GM23338 (cell line): ENCODE measurements around the gene PARD3. TPM values are rescaled to one million over a fixed set of nuclear protein-coding genes. Genes with fewer than 3 reads are reported as not detected.

Experiments
- ATAC-seq: fragments of 200-7000 bp; cut with Tn5 transposase; 3 replicates; pipeline ENCODE4 v1.9.1; 2020
- DNase-seq: peaks from one replicate; pipeline ENCODE4 v3.0.0-alpha.2; 2015; ENCODE audit warnings: low spot score
- H2AFZ ChIP-seq: fragments of 200-600 bp; sonication (generic); 2 replicates; pipeline ENCODE4 v1.8.0; 2016; ENCODE audit warnings: antibody characterized with exemption, mild to moderate bottlenecking, moderate library complexity
- H3F3A ChIP-seq: fragments of 200-600 bp; sonication (generic); replicated peaks from 2 replicates; pipeline ENCODE4 v1.8.0; 2017; ENCODE audit warnings: antibody characterized with exemption, mixed run types, low read depth
- H3K27ac ChIP-seq: fragments of 200-600 bp; sonication (generic); 2 replicates; pipeline ENCODE4 v1.6.1; 2016; ENCODE audit warnings: low read depth
- H3K27me3 ChIP-seq: fragments of 200-600 bp; sonication (generic); 2 replicates; pipeline ENCODE4 v1.8.0; 2016; ENCODE audit warnings: mild to moderate bottlenecking, mixed run types, moderate library complexity; ENCODE audit not compliant: insufficient read depth
- H3K36me3 ChIP-seq: fragments of 200-600 bp; sonication (generic); 2 replicates; pipeline ENCODE4 v1.8.0; 2016; ENCODE audit warnings: mild to moderate bottlenecking; ENCODE audit not compliant: insufficient read depth
- H3K4me1 ChIP-seq: fragments of 200-600 bp; sonication (generic); 2 replicates; pipeline ENCODE4 v1.8.0; 2016; ENCODE audit warnings: mild to moderate bottlenecking, moderate library complexity; ENCODE audit not compliant: insufficient read depth
- H3K4me2 ChIP-seq: fragments of 200-600 bp; sonication (generic); 2 replicates; pipeline ENCODE4 v1.7.1; 2017; ENCODE audit warnings: mixed run types
- H3K4me3 ChIP-seq: fragments of 200-600 bp; sonication (generic); 2 replicates; pipeline ENCODE4 v1.6.1; 2016; ENCODE audit warnings: mixed run types
- H3K79me2 ChIP-seq: fragments of 200-600 bp; sonication (generic); replicated peaks from 2 replicates; pipeline ENCODE4 v1.8.0; 2017; ENCODE audit warnings: mild to moderate bottlenecking; ENCODE audit not compliant: insufficient read depth
- H3K9me2 ChIP-seq: fragments of 200-600 bp; sonication (generic); 2 replicates; pipeline ENCODE4 v1.8.0; 2017; ENCODE audit not compliant: insufficient read depth
- H4K20me1 ChIP-seq: fragments of 200-600 bp; sonication (generic); replicated peaks from 2 replicates; pipeline ENCODE4 v1.8.0; 2017; ENCODE audit warnings: mild to moderate bottlenecking; ENCODE audit not compliant: insufficient read depth
- H3K27ac Mint-ChIP-seq: 2 replicates; pipeline ENCODE4 v1.8.0; 2020; ENCODE audit warnings: inconsistent platforms, mild to moderate bottlenecking, moderate library complexity, mixed read lengths
- H3K27me3 Mint-ChIP-seq: 3 replicates; pipeline ENCODE4 v1.8.0; 2022; ENCODE audit warnings: low read depth, mild to moderate bottlenecking, moderate library complexity, mixed read lengths, inconsistent platforms; ENCODE audit not compliant: insufficient read depth, poor library complexity
- H3K36me3 Mint-ChIP-seq: 3 replicates; pipeline ENCODE4 v1.8.0; 2021; ENCODE audit warnings: low read depth, mild to moderate bottlenecking, inconsistent platforms, moderate library complexity, mixed read lengths
- H3K4me1 Mint-ChIP-seq: 3 replicates; pipeline ENCODE4 v1.8.0; 2020; ENCODE audit warnings: mild to moderate bottlenecking, inconsistent platforms, mixed read lengths
- H3K4me3 Mint-ChIP-seq: 3 replicates; pipeline ENCODE4 v1.8.0; 2021; ENCODE audit warnings: moderate library complexity, mild to moderate bottlenecking, inconsistent platforms, mixed read lengths
- H3K9me3 Mint-ChIP-seq: 3 replicates; pipeline ENCODE4 v1.8.0; 2020; ENCODE audit warnings: moderate library complexity, mild to moderate bottlenecking, inconsistent platforms, mixed read lengths
- CREB1 ChIP-seq: fragments of 250-450 bp; sonication (Bioruptor Pico); IDR thresholded peaks from 2 replicates; pipeline ENCODE4 v1.5.0; 2020; ENCODE audit warnings: low read depth, mild to moderate bottlenecking, moderate library complexity
- CTCF ChIP-seq, 2 experiments: fragments of 200-600 bp in 1 of 2; sonication (generic) in 1 of 2; conservative IDR thresholded peaks; 2 replicates each; pipeline versions ENCODE4 v1.5.1 to v1.6.1; 2016 to 2017; ENCODE audit warnings: antibody characterized with exemption in 2 of 2, low read depth in 2 of 2, mild to moderate bottlenecking in 2 of 2, moderate library complexity in 1 of 2
- ETS1 ChIP-seq: IDR thresholded peaks from 2 replicates; pipeline ENCODE4 v1.6.1; 2016; ENCODE audit warnings: antibody characterized with exemption
- EZH2 ChIP-seq: fragments of 200-600 bp; sonication (generic); IDR thresholded peaks from one replicate; pipeline ENCODE4 v1.8.0; 2017; ENCODE audit warnings: antibody characterized with exemption, mild to moderate bottlenecking, low read depth; ENCODE audit not compliant: unreplicated experiment
- EZH2phosphoT487 ChIP-seq: fragments of 200-600 bp; sonication (generic); IDR thresholded peaks from one replicate; pipeline ENCODE4 v1.8.1; 2018; ENCODE audit warnings: antibody characterized with exemption; ENCODE audit not compliant: unreplicated experiment
- JUNB ChIP-seq: IDR thresholded peaks from one replicate; pipeline ENCODE4 v1.6.1; 2016; ENCODE audit warnings: antibody characterized with exemption; ENCODE audit not compliant: unreplicated experiment
- NANOG ChIP-seq: IDR thresholded peaks from 2 replicates; pipeline ENCODE4 v1.6.1; 2016; ENCODE audit warnings: antibody characterized with exemption, borderline replicate concordance
- POLR2AphosphoS5 ChIP-seq: IDR thresholded peaks from 2 replicates; pipeline ENCODE4 v1.6.1; 2016; ENCODE audit warnings: antibody characterized with exemption, low read depth
- REST ChIP-seq: IDR thresholded peaks from one replicate; pipeline ENCODE4 v1.6.1; 2018; ENCODE audit warnings: antibody characterized with exemption; ENCODE audit not compliant: unreplicated experiment
- STAT1 ChIP-seq: IDR thresholded peaks from one replicate; pipeline ENCODE4 v1.6.1; 2016; ENCODE audit warnings: antibody characterized with exemption; ENCODE audit not compliant: unreplicated experiment
- ZNF114 ChIP-seq: fragments of 250-450 bp; sonication (Bioruptor Pico); IDR thresholded peaks from 2 replicates; pipeline ENCODE4 v1.5.0; 2020; ENCODE audit warnings: mild to moderate bottlenecking, moderate library complexity
- ZNF331 ChIP-seq: fragments of 250-450 bp; sonication (Bioruptor Pico); IDR thresholded peaks from 2 replicates; pipeline ENCODE4 v1.5.0; 2020; ENCODE audit warnings: low read depth, mild to moderate bottlenecking, moderate library complexity
- polyA plus RNA-seq: library from polyadenylated mRNA; unstranded; fragments of >200 nt; fragmentation: Nextera tagmentation; extraction: Ambion mirVana; gene quantifications from 2 replicates; pipeline ENCODE4 v1.2.1, GENCODE V29; 2016
- total RNA-seq: library from RNA; depleted of rRNA; stranded (reverse); fragments of >200 nt; shearing (Covaris generic); gene quantifications from 2 replicates; pipeline ENCODE4 v1.2.3, GENCODE V29; 2014

PARD3 gene
- total and polyA plus RNA-seq, 2 experiments from 2014 or later = 30.2 to 51.4 TPM

GRCh38 chr10:34602478-34602877, 212.6 kb downstream of the PARD3 start:
- Histone ChIP-seq H2AFZ (no peak overlapping the region), H3K4me3 (no peak overlapping the region), H3K4me1 (peaks cover 6% of the 10 kb centered on the region), H3K36me3 (no peaks in the 10 kb centered on the region), H3K79me2 (peaks cover 36% of the 10 kb centered on the region), H3K4me2 (no peak overlapping the region), H3K27me3 (no peaks in the 10 kb centered on the region), H3F3A (no peaks in the 10 kb centered on the region), H3K27ac (no peak overlapping the region), H3K9me2 (no peaks in the 10 kb centered on the region), H4K20me1 (no peaks in the 10 kb centered on the region; the same call in 1 of the 2 replicates)
- ATAC-seq (no peak), DNase-seq (no peak)
- Mint-ChIP-seq H3K36me3 (no peaks in the 10 kb centered on the region), H3K9me3 (no peaks in the 10 kb centered on the region), H3K27me3 (no peaks in the 10 kb centered on the region), H3K4me1 (peaks cover 15% of the 10 kb centered on the region), H3K27ac (no peak overlapping the region), H3K4me3 (no peak overlapping the region)
- TF ChIP-seq CTCF (conservative IDR thresholded peaks at IDR 0.05; ENCODE audit: low read depth in 2 of 2) = no peak
- TF ChIP-seq NANOG = no peak
- TF ChIP-seq ZNF331 (CRISPR knock-in tag) = no peak
- TF ChIP-seq JUNB = no peak
- TF ChIP-seq EZH2 = no peak
- TF ChIP-seq STAT1 = no peak

- Histone ChIP-seq H3K4me2 (no peak overlapping the region), H3K27me3 (no peaks in the 10 kb centered on the region), H3K4me1 (0 out of 2 replicates have a peak, but pooled peaks cover 3% of the 10 kb centered on the region), H3K36me3 (no peaks in the 10 kb centered on the region), H4K20me1 (no peaks in the 10 kb centered on the region; the same call in 1 of the 2 replicates), H2AFZ (no peak overlapping the region), H3K9me2 (no peaks in the 10 kb centered on the region), H3K79me2 (peaks cover 30% of the 10 kb centered on the region), H3K27ac (no peak overlapping the region), H3K4me3 (no peak overlapping the region), H3F3A (no peaks in the 10 kb centered on the region)
- Mint-ChIP-seq H3K36me3 (no peaks in the 10 kb centered on the region), H3K27me3 (no peaks in the 10 kb centered on the region), H3K4me1 (peaks cover 11% of the 10 kb centered on the region), H3K9me3 (no peaks in the 10 kb centered on the region), H3K4me3 (no peak overlapping the region), H3K27ac (no peak overlapping the region)
- ATAC-seq (no peak), DNase-seq (no peak)
- TF ChIP-seq CTCF (conservative IDR thresholded peaks at IDR 0.05; ENCODE audit: low read depth in 2 of 2) (no peak), NANOG (no peak), ZNF331 (CRISPR knock-in tag) (no peak), STAT1 (no peak), POLR2AphosphoS5 (no peak), ETS1 (no peak), EZH2 (no peak), ZNF114 (no peak), JUNB (no peak), CREB1 (no peak), REST (no peak), EZH2phosphoT487 (no peak)
Measured at GRCh38 chr10:34601691-34602090, 213.4 kb downstream of the PARD3 start.
